B cell (primary cell): Measurements from ENCODE around the gene GGT7. TPM values are rescaled to one million over a fixed set of nuclear protein-coding genes. Genes with fewer than 3 reads are reported as not detected.

Experiments used
- ATAC-seq: fragments of 200-7000 bp; cut with Tn5 transposase; one replicate; pipeline ENCODE4 v1.10.0; 2021; ENCODE audit warnings: low read depth, mild to moderate bottlenecking, moderate number of reproducible peaks, moderate library complexity
- CTCF ChIA-PET: fragments of 350-600 bp; sonication (Branson Sonifier 250); formaldehyde crosslinking; loops from one replicate; lab custom pipeline; 2021; ENCODE audit warnings: antibody characterized with exemption, inconsistent platforms; lab: Charles Lee
- POLR2A ChIA-PET: fragments of 350-600 bp; sonication (Branson Sonifier 250); formaldehyde crosslinking; loops from one replicate; lab custom pipeline; 2021; ENCODE audit warnings: antibody characterized with exemption; lab: Charles Lee
- DNase-seq: peaks from one replicate; pipeline ENCODE4 v3.0.0; 2013
- H2AFZ ChIP-seq: 2 replicates; pipeline ENCODE4 v1.6.1; 2012; ENCODE audit warnings: mild to moderate bottlenecking, low read depth, low read length; ENCODE audit not compliant: insufficient read depth, poor library complexity, severe bottlenecking
- H3K27ac ChIP-seq, 2 donors: 1 replicate in 1 of 2; 2 replicates in 1 of 2; pipeline ENCODE4 v1.5.1; 2012 to 2013; ENCODE audit warnings: low read length in 2 of 2, mild to moderate bottlenecking in 2 of 2, moderate library complexity in 1 of 2
- H3K27me3 ChIP-seq, 4 experiments: fragments of 200-600 bp in 1 of 4; sonication (generic) in 1 of 4; replicated peaks in 1 of 4; 1 replicate in 2 of 4; 2 replicates in 2 of 4; pipeline versions ENCODE4 v1.6.1 to v1.7.0; 2013 to 2016; ENCODE audit warnings: low read length in 3 of 4, mild to moderate bottlenecking in 2 of 4, mixed read lengths in 1 of 4, moderate library complexity in 1 of 4; ENCODE audit not compliant: insufficient read depth in 4 of 4, control insufficient read depth in 3 of 4; ENCODE audit errors: control extremely low read depth in 1 of 4
- H3K36me3 ChIP-seq, 2 experiments: replicated peaks in 1 of 2; 1 replicate in 1 of 2; 2 replicates in 1 of 2; pipeline versions ENCODE4 v1.6.1 to v1.7.1; 2013; ENCODE audit warnings: low read length in 1 of 2; ENCODE audit not compliant: insufficient read depth in 2 of 2, control insufficient read depth in 1 of 2; ENCODE audit errors: control extremely low read depth in 1 of 2, extremely low read depth in 1 of 2
- H3K4me1 ChIP-seq, 2 donors: fragments of 200-600 bp in 1 of 2; sonication (generic) in 1 of 2; 1 replicate in 1 of 2; 2 replicates in 1 of 2; pipeline versions ENCODE4 v1.5.1 to v1.6.1; 2013 to 2017; ENCODE audit warnings: low read length in 2 of 2; ENCODE audit not compliant: control insufficient read depth in 2 of 2, insufficient read depth in 2 of 2
- H3K4me2 ChIP-seq: replicated peaks from 2 replicates; pipeline ENCODE3; 2012; ENCODE audit warnings: mild to moderate bottlenecking, low read depth, low read length; ENCODE audit not compliant: poor library complexity, severe bottlenecking
- H3K4me3 ChIP-seq, 5 experiments: fragments of 200-600 bp in 1 of 5; sonication (generic) in 1 of 5; 1 replicate in 3 of 5; 2 replicates in 2 of 5; pipeline versions ENCODE4 v1.5.1 to v1.7.0; 2011 to 2016; ENCODE audit warnings: low read length in 4 of 5, mild to moderate bottlenecking in 4 of 5, low read depth in 2 of 5, control low read depth in 1 of 5, moderate library complexity in 1 of 5; ENCODE audit not compliant: insufficient read depth in 1 of 5; ENCODE audit errors: control extremely low read depth in 1 of 5, extremely low read depth in 1 of 5
- H3K79me2 ChIP-seq: fragments of 200-600 bp; sonication (generic); one replicate; pipeline ENCODE4 v1.6.0; 2016; ENCODE audit warnings: low read length; ENCODE audit not compliant: control insufficient read depth, insufficient read depth
- H3K9ac ChIP-seq: fragments of 200-600 bp; sonication (generic); 2 replicates; pipeline ENCODE4 v1.6.1; 2017; ENCODE audit warnings: mild to moderate bottlenecking, low read length, moderate library complexity
- H3K9me3 ChIP-seq, 3 donors: one replicate each; pipeline versions ENCODE4 v1.6.1 to v1.7.1; 2013; ENCODE audit warnings: low read length in 2 of 3; ENCODE audit not compliant: control insufficient read depth in 2 of 3, insufficient read depth in 1 of 3; ENCODE audit errors: control extremely low read depth in 1 of 3
- H4K20me1 ChIP-seq: 2 replicates; pipeline ENCODE4 v1.6.0; 2012; ENCODE audit warnings: mild to moderate bottlenecking, low read length; ENCODE audit not compliant: insufficient read depth, control insufficient read depth, poor library complexity, severe bottlenecking
- H3K27ac Mint-ChIP-seq: one replicate; pipeline ENCODE4 v1.8.0; 2021; ENCODE audit warnings: mixed read lengths
- H3K27me3 Mint-ChIP-seq: one replicate; pipeline ENCODE4 v1.8.0; 2021; ENCODE audit warnings: mixed read lengths
- H3K4me1 Mint-ChIP-seq: one replicate; pipeline ENCODE4 v1.8.0; 2021; ENCODE audit warnings: mixed read lengths
- H3K4me3 Mint-ChIP-seq: one replicate; pipeline ENCODE4 v1.8.0; 2021; ENCODE audit warnings: mixed read lengths
- H3K9me3 Mint-ChIP-seq: one replicate; pipeline ENCODE4 v1.8.0; 2022; ENCODE audit warnings: mixed read lengths; ENCODE audit not compliant: insufficient read depth
- EZH2 ChIP-seq: IDR thresholded peaks from 2 replicates; pipeline ENCODE4 v1.6.1; 2012; ENCODE audit warnings: borderline replicate concordance, low read depth, mild to moderate bottlenecking, moderate library complexity, low read length; ENCODE audit not compliant: insufficient read depth, poor library complexity, severe bottlenecking
- whole genome bisulfite sequencing: methylation state at CpG from one replicate; pipeline ENCODE4 v1.1.5; 2013; ENCODE audit warnings: missing lambda C conversion rate; ENCODE audit not compliant: insufficient coverage; 5-methylcytosine and 5-hydroxymethylcytosine counted together
- intact Hi-C: fragments of 100-400 bp; cut with micrococcal nuclease; formaldehyde crosslinking; loops from one replicate; pipeline ENCODE4 v1.10.0; 2022
- polyA plus RNA-seq: library from polyadenylated mRNA; depleted of rRNA; stranded (reverse); fragments of >200 nt; gene quantifications from 2 replicates; pipeline ENCODE4 v1.2.3, GENCODE V29; 2012
- total RNA-seq, 2 donors: library from RNA; stranded (reverse); fragments of 120-200 nt in 1 of 2; gene quantifications; 1 replicate in 1 of 2; 2 replicates in 1 of 2; pipeline versions ENCODE4 v1.2.3 to v1.2.4, GENCODE V29; 2013 to 2022
- TF ChIP-seq, protein P1 (sequence below): fragments of 200-600 bp; IDR thresholded peaks from one replicate; pipeline ENCODE4 v1.8.0; 2022; ENCODE audit warnings: antibody characterized with exemption, mild to moderate bottlenecking

The GGT7 gene
- total and polyA plus RNA-seq, 2 donors (not counting 1 experiment from before 2014, with no cell fraction given) = 28.6 to 31.9 TPM

GRCh38 chr20:34843421-34843820, 29.2 kb downstream of the GGT7 start:
- Histone ChIP-seq H3K4me2 (no peak overlapping the region), H2AFZ (no peak overlapping the region), H3K9ac (no peak overlapping the region), H3K36me3 (no peaks in the 10 kb centered on the region), H3K79me2 (no peaks in the 10 kb centered on the region), H4K20me1 (no peaks in the 10 kb centered on the region), H3K4me3 (no peak overlapping the region), H3K4me1 (no peaks in the 10 kb centered on the region), H3K27ac (no peak overlapping the region), H3K27me3 (no peaks in the 10 kb centered on the region), H3K9me3 (no peaks in the 10 kb centered on the region)
- Mint-ChIP-seq H3K9me3 (no peaks in the 10 kb centered on the region), H3K4me1 (no peaks in the 10 kb centered on the region), H3K27me3 (peaks cover 11% of the 10 kb centered on the region), H3K27ac (no peak overlapping the region), H3K4me3 (no peak overlapping the region)
- TF ChIP-seq, protein P1, sequence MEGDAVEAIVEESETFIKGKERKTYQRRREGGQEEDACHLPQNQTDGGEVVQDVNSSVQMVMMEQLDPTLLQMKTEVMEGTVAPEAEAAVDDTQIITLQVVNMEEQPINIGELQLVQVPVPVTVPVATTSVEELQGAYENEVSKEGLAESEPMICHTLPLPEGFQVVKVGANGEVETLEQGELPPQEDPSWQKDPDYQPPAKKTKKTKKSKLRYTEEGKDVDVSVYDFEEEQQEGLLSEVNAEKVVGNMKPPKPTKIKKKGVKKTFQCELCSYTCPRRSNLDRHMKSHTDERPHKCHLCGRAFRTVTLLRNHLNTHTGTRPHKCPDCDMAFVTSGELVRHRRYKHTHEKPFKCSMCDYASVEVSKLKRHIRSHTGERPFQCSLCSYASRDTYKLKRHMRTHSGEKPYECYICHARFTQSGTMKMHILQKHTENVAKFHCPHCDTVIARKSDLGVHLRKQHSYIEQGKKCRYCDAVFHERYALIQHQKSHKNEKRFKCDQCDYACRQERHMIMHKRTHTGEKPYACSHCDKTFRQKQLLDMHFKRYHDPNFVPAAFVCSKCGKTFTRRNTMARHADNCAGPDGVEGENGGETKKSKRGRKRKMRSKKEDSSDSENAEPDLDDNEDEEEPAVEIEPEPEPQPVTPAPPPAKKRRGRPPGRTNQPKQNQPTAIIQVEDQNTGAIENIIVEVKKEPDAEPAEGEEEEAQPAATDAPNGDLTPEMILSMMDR = no peak
- TF ChIP-seq EZH2 = no peak
- DNase-seq (no peak), ATAC-seq (no peak)
- POLR2A ChIA-PET = no interaction called here
- intact Hi-C loops = no loop called here
- WGBS = 100% methylated on average over 1 of the region's 2 CpGs
- CTCF ChIA-PET = no interaction called here

DNA sequence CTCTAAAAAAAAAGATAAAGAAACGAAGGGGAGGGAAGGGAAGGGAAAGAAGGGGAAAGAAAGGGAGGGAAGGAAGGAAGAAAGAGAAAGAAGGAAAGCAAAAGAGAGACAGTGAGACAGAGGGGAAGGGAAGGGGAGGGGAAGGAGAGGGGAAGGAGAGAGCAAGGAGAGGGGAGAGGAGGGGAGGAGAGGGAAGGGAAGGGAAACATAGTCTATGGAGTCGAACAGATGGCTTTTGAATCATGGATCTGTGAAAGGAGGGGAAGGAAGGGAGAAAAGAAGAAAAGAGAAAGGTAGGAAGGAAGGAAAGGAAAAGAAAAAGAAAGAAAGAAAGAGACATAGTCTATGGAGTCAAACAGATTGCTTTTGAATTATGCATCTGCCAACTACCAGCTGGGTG, 30.5 kb downstream of the GGT7 start:
- intact Hi-C loops = no loop called here
- H3K4me2 ChIP-seq = no peak overlapping the region
- no peaks in the 10 kb centered on the region for H3K79me2 ChIP-seq
- no peak overlapping the region for H3K9ac ChIP-seq
- no peak for TF ChIP-seq EZH2
- TF ChIP-seq, protein P1 = no peak
- no peaks in the 10 kb centered on the region for H3K36me3 ChIP-seq
- no peaks in the 10 kb centered on the region for H4K20me1 ChIP-seq
- Mint-ChIP-seq H3K4me3 (no peak overlapping the region), H3K27ac (no peak overlapping the region), H3K27me3 (peaks cover 15% of the 10 kb centered on the region), H3K9me3 (no peaks in the 10 kb centered on the region), H3K4me1 (no peaks in the 10 kb centered on the region)
- no peak for DNase-seq
- no peaks in the 10 kb centered on the region for H3K27me3 ChIP-seq
- no peak overlapping the region for H2AFZ ChIP-seq
- H3K4me1 ChIP-seq = no peaks in the 10 kb centered on the region
- H3K4me3 ChIP-seq = no peak overlapping the region
- POLR2A ChIA-PET = no interaction called here
- CTCF ChIA-PET = no interaction called here
- H3K27ac ChIP-seq = no peak overlapping the region
- ATAC-seq = no peak
- 91% methylated on average over 2 of the region's 2 CpGs for WGBS
- H3K9me3 ChIP-seq = no peaks in the 10 kb centered on the region
